ENCODE results near the gene FCGR2B. TPM values are rescaled to one million over a fixed set of nuclear protein-coding genes. Genes with fewer than 3 reads are reported as not detected.

The FCGR2B gene
- total RNA-seq, 1 donor from 2014 or later, result 14.5 TPM

DNA sequence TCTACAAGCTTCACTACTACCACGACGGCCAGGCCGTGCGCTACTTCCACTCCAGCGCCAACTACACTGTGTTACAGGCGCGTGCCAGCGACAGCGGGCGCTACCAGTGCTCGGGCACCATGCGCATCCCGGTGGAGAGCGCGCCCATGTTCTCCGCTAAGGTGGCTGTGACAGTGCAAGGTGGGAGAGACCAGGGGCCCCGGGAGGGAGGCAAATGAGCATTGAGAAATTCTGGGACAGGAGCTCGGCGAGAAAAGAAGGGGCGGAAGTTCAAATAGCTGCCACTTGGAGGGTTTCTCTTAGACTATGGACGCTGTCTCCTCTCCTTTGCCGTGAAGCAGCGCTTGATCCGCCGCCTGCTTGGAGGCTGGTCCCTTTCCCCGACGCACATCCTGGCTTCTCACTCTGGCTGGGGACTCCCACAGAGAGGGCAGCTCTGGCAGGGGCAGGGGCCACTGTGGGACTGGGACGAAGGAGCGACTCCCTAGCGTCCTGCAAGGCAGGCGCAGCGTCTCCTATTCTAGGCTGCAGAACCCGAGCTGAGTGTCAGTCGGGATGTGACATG is 63.0 kb downstream of the FCGR2B start:
- H3K9me3 ChIP-seq, result no peaks in the 10 kb centered on the region
- H3K36me3 ChIP-seq, result no peaks in the 10 kb centered on the region
- intact Hi-C loops (cut with DNase I), result loop anchor here (1.0 to 5.0 kb wide), 3 partner anchors 20 to 593 kb away; partner anchors contain the start of gene DEDD
- H3K27me3 ChIP-seq, result no peaks in the 10 kb centered on the region
- H3K27ac ChIP-seq, result peak overlapping the region; percentile 77 to 81
- peaks cover 2 to 6% of the 10 kb centered on the region in 2 donors for H3K4me1 ChIP-seq
- peak in 1 of 2 donors; percentile 71 for DNase-seq (ENCODE audit: low spot score in 2 of 2)
- TF ChIP-seq, protein P1, sequence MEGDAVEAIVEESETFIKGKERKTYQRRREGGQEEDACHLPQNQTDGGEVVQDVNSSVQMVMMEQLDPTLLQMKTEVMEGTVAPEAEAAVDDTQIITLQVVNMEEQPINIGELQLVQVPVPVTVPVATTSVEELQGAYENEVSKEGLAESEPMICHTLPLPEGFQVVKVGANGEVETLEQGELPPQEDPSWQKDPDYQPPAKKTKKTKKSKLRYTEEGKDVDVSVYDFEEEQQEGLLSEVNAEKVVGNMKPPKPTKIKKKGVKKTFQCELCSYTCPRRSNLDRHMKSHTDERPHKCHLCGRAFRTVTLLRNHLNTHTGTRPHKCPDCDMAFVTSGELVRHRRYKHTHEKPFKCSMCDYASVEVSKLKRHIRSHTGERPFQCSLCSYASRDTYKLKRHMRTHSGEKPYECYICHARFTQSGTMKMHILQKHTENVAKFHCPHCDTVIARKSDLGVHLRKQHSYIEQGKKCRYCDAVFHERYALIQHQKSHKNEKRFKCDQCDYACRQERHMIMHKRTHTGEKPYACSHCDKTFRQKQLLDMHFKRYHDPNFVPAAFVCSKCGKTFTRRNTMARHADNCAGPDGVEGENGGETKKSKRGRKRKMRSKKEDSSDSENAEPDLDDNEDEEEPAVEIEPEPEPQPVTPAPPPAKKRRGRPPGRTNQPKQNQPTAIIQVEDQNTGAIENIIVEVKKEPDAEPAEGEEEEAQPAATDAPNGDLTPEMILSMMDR (IDR thresholded peaks at IDR 0.05), result peak; percentile 27 to 29 (median 28)
- H3K4me3 ChIP-seq, result peak overlapping the region; percentile 90 to 92

DNA sequence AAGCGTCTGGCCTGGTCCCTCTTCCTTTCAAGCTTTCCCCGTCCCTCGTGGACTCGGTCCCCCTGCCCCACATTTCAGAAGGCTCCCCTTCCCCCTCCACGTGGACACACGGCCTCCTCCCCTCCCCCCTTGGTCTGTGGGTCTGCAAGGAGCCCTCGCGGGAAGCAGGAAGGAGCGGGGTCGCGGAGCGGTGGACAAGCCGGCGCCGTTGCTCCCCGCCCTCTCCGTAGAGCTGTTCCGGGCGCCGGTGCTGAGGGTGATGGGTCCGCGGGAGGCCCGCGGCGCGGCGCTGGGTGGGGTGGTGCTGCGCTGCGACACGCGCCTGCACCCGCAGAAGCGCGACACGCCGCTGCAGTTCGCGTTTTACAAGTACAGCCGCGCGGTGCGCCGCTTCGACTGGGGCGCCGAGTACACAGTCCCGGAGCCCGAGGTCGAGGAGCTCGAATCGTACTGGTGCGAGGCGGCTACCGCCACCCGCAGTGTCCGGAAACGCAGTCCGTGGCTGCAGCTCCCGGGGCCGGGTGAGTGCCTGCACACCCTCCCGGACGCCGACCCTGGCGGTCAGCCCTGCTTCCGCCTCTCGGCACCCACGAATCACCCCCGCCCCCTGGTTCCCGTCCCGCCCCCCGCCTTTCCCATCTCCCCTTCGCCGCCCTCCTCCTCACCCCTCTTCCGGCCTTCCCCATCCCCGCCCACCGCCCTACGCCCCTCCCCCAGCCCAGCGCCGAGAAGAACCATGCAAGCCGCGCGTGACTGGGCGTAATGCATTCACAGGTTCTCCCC is 63.7 kb downstream of the FCGR2B start:
- Histone ChIP-seq H3K27ac (peak overlapping the region; percentile 77 to 81), H3K36me3 (no peaks in the 10 kb centered on the region), H3K4me3 (peak overlapping the region; percentile 90 to 92), H3K27me3 (no peaks in the 10 kb centered on the region), H3K9me3 (no peaks in the 10 kb centered on the region), H3K4me1 (peaks cover 2 to 6% of the 10 kb centered on the region in 2 donors)
- TF ChIP-seq, protein P1 (IDR thresholded peaks at IDR 0.05), result no peak
- intact Hi-C loops (cut with DNase I), result loop anchor here (1.0 to 5.0 kb wide), 4 partner anchors 20 to 594 kb away; partner anchors contain the start of gene DEDD
- DNase-seq (ENCODE audit: low spot score in 2 of 2), result peak; percentile 52 to 91

DNA sequence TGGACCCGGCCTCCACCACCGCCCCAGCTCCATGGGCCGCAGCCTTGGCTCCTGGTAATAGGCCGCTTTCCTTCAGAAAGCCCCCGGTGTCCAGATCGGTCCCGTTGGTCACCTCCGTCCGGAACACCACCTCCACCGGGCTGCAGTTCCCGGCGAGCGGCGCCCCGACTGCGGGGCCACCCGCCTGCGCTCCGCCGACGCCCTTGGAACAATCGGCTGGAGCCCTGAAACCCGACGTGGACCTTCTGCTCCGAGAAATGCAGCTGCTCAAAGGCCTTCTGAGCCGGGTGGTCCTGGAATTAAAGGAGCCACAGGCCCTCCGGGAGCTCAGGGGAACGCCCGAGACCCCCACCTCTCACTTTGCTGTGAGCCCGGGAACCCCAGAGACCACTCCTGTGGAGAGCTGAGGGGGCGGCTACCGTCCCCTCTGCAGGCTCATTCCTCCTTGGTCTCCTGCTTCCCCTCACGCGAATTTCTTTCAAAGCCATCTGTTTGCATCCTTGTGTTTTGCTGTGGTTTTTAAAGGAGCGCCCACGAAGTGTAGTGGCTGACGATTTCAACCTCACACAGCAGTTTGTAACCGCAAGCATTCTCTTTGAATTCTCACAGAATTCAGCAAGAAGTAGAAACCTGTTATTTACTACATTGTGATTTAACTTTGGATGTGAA is 64.4 kb downstream of the FCGR2B start:
- Histone ChIP-seq H3K27ac (peak overlapping the region; percentile 77 to 81), H3K27me3 (no peaks in the 10 kb centered on the region), H3K4me3 (peak overlapping the region; percentile 90 to 92), H3K9me3 (no peaks in the 10 kb centered on the region), H3K4me1 (peaks cover 2 to 6% of the 10 kb centered on the region in 2 donors), H3K36me3 (no peaks in the 10 kb centered on the region)
- no peak for DNase-seq (ENCODE audit: low spot score in 2 of 2)
- intact Hi-C loops (cut with DNase I), result loop anchor here (1.0 to 5.0 kb wide), 3 partner anchors 38 to 595 kb away; partner anchors contain the start of gene DEDD
- TF ChIP-seq, protein P1 (IDR thresholded peaks at IDR 0.05), result no peak

Other genes starting within 250 kb of the FCGR2B start
- gene FCGR2A, start 157.7 kb upstream of the FCGR2B start, total RNA-seq, result 23.6 TPM
- 1.9 TPM for gene HSPA6, start 138.6 kb upstream of the FCGR2B start, total RNA-seq
- gene FCGR3A, start 113.3 kb upstream of the FCGR2B start, total RNA-seq, result 8.8 TPM
- not detected for gene FCGR3B, start 32.0 kb upstream of the FCGR2B start, total RNA-seq
- not detected for gene FCRLA, start 44.1 kb downstream of the FCGR2B start, total RNA-seq
- not detected for gene FCRLB, start 58.4 kb downstream of the FCGR2B start, total RNA-seq
- 21.0 TPM for gene DUSP12, start 86.6 kb downstream of the FCGR2B start, total RNA-seq
- gene ATF6, start 103.2 kb downstream of the FCGR2B start, total RNA-seq, result 12.3 TPM